Measurements from ENCODE around the gene ZFP1.
"Not testable (repeated sequence)": the region's sequence is repeated elsewhere in the genome, so short reads cannot be mapped to it uniquely, and the experiment has no call there.

The ZFP1 gene

DNA sequence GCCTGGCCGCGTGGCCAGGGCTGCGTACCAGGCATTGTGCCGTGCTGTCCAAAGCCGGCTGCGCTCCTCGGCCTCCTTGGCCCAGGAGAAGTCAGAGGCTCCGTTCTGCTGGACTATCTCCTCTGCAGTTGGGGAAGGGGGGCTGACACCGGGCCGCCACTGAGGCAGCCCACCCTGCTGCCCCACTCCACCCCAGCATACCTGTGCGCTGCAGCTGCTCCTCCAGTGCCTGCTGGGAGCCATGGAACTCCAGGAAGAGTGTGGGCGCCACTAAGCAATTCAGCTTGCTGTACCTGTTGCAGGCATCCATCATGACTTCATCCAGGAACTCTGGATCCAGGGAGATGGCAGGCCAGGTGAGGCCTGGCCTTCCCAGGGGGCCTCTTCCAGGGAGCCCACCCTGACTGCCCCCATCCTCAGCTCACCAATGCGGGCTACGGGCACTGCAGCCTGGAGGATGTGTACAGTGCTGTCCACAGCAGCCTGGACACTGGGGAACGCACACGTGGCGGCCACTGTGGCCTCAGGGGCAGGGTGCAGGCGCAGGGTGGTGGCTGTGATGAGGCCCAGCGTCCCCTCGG is 34.7 kb upstream of the ZFP1 start:
- DNase-seq, result no peak

DNA sequence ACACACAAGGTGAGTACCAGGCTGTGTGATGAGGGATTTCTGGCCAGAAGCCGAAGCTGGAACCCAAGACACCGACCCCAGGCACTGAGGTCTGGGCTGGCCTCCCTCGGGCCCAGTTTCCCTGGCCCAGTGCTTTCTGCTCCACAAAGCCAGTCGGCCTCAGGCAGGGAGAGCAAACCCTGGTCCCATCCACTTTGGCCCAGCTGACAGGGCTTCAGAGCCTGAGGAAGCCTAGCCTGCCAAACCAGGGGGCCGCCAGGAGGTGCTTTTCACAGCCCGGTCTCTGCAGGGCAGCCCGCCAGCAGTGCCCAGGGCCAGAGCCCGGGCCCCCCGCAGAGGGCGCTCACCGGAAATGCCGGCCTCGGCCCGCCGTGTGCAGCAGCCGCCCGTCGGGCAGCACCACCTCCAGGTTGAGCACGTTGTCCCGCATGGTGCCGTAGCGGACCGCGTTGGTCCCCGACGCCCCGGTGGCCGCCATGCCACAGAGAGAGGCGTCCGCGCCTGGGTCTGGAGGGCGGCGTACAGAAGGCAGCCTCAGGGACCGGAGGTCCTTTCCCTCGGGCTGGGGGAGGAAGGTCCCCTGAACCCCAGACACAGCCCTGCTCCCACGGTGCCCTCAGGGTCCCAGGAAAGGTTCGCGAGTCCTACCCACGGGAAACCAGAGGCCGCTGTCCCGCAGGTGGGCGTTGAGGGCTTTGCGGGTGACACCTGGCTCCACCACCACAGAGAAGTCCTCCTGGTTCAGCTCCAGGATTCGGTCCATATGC is 34.0 kb upstream of the ZFP1 start:
- DNase-seq, result no peak

DNA sequence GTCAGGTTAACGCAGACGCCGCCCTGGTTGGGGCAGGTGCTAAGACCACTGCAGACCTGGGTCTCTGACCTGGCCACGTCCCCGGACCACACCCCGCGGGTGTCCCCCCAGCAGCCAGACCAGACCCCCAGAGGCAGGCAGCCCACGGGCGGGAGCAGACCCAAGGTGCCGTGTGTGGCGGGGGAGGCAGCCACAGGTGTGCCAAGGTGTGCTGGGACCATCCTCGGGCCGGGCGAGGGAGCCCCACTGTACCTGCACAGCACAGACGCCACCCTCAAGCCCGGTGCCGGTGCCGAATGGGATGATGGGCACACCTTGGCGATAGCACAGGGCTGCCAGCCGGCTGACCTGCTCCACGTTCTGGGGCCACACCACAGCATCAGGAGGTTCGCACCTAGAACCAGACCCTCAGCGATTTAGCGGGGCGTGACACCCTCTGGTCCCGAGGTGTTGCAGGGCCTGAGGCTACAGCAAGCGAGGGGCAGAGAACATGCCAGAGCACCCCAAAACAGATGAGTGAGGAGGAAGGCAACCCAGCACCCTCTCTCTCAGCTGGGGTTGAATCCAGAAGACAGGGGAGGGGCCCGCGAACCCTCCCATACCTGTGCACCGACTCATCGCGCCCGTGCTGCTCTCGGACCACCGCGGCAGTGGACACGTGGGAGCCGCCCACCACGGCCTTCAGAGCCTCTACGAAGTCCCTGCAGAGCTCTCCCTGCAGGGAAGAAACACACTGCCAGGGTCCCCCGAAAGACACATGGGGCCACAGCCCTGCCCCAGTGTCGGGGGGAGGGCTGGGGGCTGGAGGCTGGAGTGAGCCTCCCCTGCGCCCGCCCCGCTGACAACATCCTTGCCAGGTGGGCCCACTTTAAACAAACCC is 33.1 kb upstream of the ZFP1 start:
- no peak for DNase-seq

DNA sequence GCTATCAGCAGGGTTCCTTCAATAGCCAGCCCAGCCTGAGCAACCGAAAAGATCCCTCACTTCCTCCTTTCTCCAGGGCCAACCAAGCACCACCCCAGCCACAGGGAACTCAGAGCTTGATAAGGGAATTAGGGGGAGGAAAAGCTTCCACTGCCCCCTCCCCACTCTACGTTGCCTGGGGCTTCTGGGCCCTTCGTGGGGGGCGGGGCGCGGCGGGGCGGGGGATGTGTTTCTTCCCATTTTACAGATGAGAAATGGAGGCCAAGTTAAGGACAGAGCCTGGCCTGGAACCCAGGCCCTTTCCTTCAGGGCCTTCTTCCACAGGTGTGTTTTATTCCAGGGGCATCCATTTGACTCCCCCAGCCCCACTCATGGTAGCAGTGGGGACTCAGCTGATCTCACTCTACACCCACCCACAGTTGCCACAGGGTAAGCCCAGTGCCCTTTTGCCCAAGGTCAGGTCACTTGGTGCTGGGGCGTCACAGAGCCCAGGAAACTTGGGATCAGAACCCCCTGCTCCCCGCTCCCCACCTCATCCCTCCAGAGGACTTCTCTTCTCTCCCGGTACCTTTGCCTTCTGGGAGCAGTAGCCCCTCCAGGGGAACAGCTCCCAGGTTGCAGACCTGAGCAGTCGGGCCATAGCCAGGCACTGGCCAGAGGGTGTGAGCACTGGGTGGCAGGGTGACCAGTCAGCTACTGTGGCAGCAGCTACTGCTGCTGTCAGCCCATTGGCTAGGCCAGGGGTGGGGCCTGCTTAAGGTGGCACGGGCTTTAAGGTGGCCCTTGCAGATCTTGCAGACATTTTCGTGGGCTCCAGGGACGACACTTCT is 32.0 kb upstream of the ZFP1 start, which contains the start of gene LDHD:
Gene LDHD (minus strand): TSS at position 700 of the 830 bp plus-strand sequence. CDS start 60 bp downstream, at position 640.
- no peak for DNase-seq

DNA sequence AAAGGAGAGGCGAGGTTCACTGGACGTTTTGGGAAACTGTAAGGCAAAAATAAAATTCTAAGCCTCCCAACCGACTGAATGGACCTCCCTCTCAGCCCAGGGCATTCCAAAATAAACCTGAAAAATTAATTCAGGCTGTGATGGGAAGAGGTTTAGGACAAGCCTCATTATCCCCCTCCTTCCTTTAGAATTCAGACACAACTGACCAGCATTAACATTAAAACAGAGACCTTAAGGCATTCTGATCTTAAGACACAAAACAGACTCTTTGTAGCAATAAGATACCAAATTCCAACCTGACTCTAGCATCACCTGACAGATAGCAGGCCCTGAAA is 31.4 kb upstream of the ZFP1 start:
- DNase-seq, result no peak

DNA sequence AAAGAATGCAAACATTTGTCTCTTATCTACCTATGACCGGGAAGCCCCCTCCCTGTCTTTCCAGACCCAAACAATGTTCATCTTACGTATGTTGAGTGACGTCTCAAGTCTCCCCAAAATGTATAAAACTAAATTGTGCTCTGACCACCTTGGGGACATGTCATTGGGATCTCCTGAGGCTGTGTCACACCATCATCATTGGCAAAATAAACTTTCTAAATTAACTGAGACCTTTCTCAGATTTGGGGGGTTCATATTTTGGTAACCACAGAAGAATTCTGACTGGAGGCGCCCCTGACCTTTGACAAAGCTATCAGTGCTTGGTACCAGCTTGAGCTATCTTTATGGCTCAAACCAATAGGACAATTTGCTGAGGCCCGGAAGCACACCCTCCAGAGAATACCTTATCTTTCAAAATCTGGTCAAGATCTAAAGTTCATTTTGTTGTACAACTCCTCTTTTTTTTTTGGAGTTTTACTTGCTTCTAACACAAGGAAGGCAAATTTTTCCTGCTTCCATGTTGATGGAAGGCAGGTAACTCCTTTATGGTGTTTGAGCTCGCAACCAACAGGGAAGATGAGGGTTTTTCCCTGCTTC is 29.3 kb upstream of the ZFP1 start:
- no peak for DNase-seq

DNA sequence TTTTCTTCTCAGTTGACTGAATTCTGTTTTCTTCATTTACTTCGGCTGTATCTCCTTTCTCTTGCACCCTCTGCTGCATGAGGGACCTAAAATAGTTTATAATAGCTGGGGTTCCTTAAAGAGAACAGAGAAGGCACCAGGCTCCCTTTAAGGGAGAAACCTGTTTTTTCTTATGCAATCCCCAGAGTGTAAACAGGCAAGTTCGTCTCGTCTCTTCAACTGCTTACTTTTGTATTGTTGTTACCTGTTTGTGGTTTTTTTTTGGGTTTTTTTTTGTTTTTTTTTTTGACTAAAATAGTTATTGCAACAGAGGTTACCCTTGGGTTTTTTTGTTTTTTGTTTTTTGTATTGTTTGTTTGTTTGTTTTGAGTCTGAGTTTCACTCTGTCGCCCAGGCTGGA is 28.1 kb upstream of the ZFP1 start:
- DNase-seq, result no peak

DNA sequence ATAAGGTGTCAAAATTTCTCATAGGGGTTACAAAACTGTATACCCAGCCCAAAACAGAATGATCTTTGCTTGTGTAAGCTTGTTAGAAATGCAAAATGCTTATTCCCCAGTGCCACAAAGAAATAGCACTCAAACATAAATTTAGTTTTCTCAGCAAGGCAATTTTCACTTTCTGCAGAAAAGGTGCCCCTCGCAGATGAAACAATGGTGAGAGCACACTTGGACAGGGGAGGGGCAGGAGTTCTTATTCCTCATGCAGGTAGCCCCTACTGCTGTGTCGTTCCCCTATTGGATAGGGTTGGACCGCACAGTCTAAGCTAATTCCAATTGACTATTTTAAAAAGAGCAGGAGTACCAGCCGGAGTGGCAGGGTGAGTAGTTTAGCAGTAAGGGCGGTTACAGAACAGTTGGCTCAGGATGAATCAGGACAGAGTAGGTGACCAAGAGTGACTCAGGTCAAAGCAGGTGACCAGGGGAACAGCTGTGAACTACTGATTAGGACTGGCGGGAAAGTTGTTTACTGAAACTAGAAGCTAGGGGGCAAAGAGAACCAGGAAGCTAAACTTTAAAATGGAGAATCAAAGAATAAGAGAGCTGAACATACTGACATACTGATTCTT is 26.3 kb upstream of the ZFP1 start:
- DNase-seq, result no peak

DNA sequence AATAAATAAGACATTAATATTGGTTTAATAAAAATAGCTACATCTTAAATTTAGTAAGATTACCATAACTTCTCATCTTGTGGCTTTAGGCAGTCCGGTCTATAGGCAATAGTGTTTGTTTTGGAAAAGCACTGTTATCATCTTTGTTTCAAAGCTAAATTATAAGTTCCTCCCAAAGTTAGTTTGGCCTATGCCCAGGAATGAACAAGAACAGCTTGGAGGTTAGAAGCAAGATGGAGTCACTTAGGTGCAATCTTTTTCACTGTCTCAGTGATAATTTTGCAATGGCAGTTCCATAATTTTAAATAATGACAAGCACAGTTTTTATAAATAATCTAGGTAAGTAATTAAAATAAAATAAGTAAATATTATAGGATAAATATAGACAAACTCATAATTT is 25.7 kb upstream of the ZFP1 start:
- DNase-seq, result no peak

DNA sequence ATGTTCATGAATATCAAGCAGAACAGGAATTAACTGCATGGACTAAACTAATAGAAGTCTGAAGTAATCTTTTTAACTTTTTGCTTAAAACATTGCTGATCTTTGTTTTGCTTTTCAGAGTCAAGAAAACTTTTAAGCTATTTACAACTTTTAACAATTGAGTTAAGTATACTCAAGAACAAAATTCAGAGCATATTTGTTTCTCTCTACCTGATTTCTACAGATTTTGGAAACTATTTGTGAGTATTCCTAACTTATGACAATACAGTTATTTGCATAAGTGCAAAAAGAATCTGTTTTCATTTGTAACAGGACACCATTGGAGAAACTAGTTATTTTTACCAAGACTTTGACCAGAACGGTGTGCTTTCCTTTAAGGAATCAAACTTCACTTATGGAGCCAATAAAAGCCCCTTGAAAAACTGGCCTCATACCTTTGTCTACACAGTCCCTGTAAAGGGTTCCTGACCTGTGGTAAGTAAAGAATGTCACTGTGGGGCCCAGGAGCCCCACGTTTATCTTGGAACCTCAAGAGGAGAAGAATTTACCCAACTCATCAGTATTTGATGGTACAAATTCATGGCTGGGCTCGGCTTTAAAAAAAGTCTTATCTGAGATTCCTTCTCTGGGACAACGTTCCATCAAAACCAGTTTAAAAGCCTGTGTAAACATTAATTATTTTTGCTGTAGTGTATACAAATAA is 20.5 kb upstream of the ZFP1 start:
- DNase-seq, result no peak

DNA sequence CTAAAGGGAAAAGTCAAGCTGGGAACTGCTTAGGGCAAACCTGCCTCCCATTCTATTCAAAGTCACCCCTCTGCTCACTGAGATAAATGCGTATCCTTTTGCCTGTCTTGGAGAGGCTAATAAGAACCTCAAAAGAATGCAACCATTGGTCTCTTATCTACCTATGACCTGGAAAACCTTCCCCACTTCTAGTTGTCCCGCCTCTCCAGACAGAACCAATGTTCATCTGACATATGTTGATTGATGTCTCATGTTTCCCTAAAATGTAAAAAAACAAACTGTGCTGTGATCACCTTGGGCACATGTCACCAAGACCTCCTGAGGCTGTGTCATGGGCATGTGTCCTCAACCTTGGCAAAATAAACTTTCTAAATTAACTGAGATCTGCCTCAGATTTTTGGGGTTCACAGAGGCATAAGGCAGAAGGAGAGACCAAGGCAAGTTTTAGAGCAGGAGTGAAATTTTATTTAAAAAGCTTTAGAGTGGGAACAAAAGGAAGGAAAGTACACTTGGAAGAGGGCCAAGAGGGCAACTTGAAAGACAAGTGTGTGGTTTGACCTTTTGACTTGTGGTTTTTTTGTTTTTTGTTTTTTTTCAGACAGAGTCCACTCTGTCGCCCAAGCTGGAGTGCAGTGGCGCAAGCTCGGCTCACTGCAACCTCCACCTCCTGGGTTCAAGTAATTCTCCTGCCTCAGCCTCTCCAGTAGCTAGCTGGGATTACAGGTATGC is 18.7 kb upstream of the ZFP1 start:
- DNase-seq, result not testable (repeated sequence)

DNA sequence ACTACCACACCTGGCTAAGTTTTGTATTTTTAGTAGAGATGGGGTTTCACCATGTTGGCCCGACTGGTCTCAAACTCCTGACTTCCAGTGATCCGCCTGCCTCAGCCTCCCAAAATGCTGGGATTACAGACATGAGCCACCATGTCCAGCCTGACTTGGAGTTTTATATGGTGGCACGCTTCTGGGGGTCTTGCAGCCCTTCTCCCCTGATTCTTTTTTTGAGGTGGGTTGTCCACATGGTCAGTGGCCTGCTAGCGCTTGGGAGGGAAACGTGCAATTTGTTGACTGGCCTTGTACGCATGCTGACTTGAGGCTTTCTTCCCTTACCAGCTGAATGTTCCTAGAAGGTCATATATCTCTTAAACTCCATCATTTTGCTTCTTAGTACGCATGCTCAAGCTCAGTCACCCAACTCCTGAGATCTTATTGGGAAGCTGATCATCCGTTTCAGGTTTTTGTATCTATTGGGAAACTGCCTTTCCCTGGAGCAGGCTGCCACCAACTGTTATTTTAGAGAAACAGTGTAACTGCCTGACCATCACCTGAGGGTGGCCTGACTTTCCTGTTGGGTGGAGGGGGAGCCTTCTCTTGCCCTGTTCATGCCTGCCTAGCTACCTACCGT is 18.1 kb upstream of the ZFP1 start:
- no peak for DNase-seq

DNA sequence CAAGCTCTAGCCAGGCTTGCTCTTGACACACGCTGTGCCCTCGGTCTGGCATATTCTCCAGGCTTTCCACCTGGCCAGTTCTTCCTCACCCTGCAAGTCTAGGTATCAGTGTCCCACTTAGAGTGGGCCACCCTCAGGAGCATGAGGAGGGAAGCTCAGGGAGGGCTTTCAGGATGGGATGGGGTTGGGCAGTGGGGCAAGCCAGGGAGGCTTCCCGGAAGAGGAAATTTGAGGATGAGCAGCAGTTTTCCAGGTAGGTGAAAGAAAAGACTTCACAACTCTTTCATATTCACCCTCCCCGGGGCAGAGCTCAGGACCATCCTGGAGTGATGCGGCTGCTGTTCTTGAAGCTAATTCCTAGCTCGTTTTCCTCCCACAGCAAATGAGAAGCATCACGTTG is 17.2 kb upstream of the ZFP1 start:
- DNase-seq, result no peak

DNA sequence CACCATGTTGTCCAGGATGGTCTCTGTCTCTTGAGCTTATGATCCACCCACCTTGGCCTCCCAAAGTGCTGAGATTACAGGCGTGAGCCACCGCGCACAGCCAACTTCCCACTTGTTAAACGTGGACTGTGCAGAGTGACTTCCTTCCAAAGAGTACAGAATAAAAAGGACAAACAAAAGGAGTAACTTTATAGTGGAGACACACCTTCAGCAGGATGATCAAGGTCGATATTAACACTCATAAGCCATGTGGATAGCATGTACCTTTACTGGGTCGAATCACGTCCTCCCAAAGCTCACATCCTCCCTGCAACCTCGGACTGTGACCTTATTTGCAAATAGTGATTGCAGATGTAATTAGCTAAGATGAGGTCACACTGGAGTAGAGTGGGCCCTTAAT is 10.1 kb upstream of the ZFP1 start:
- no peak for DNase-seq

DNA sequence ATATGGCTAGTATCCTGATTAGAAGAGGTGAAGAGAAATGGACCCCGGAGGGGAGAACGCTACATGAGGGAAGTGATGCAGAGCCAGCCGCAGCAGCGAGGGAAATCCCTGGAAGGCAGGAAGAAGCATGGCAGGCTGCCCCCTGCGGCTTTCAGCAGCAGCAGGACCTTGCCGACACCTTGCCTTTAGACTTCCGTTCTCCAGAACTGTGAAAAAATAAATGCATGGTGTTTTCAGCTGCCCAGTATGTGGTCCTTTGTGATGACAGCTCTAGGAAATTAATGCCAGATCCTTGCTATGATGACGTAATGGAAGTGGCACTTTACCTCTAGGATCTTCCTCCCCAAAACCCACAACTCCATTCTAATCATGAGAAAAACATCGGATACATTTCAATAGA is 9.7 kb upstream of the ZFP1 start:
- no peak for DNase-seq

DNA sequence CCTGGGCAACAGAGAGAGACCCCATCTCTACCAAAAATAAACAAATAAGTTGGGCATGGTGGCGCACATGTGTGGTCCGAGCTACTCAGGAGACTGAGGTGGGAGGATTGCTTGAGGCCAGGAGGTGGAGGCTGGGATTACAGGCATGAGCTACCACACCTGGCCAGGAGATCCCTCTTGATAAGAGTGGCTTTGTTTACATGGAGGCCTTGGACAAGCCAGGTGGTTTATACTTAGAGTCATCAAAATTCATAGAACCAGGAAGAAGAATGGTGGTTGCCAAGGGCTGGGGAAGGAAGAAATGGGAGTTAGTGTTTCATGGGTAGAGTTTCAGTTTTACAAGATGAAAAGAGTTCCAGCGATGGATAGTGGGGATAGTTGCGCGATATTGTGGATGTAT is 8.8 kb upstream of the ZFP1 start:
- DNase-seq, result no peak

DNA sequence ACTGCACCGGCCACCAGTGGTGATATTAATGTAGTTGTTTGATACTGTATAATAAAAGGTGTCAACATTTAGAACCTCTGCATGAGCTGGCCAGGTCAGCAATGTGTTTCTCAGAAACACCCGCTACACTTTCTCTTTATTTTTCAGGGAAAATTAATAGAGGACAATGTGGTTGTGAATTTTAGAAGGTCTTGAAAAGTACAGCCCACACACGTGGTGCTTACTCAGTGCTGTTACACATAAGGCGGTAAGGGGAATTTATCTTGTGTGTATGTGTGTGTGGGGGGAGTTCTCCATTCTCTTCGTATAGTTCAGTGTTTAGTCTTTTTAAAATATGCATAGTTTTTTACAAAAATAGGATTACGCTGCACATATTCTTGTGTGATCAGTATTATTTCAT is 4.4 kb upstream of the ZFP1 start:
- no peak for DNase-seq

DNA sequence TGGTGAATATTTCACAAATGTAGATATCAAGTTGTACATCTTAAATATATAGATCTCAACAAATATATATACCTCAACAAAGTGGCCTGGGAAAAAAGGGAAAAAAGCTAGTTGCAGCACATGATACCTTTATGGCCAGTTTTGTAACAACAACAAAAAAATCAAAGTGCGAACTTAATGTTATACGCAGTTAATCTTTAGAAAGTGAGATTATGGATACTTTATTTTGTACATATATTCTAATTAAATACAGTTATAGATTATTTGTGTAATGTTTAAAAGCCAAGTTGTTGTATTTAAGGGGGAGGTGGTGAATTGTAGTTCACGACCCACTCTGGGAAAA is 385 bp upstream of the ZFP1 start:
- no peak for DNase-seq

DNA sequence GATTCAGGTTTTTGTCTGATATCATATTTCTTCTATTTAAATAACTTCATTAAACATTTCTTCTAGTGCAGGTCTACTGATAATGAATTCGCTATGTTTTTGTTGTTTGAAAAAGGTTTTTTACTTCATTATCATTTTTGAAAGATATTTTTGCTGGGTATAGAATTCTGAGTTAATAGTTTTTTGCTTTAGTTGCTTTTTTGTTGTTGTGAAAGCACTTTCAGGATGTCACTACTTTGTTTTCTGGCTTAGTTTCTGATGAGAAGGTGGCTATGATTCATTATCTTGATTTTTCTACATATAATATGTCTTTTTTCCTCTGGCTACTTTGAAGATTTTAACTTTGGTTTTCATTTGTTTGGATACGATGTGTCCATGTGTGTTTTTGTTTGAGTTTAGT is 3.5 kb downstream of the ZFP1 start:
- no peak for DNase-seq

DNA sequence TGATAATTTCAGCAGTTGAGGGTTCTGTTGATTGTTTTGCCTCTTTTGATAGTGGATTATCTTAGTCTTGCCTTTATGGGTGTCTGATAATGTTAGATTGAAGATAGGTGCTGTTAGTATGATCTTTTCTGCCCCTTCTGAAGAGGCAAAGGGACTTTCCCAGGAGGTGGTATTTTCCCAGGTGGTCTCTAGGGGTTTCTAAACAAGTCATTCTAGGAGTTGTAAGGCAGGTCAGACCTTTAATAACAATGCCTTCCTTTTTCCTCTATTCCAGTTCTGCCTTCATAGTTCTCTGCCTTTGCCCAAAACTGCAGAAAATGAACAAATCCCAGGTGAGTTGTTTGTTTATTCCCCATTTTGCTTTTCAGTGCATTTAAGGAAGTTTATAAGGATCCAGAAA is 4.3 kb downstream of the ZFP1 start:
- no peak for DNase-seq

DNA sequence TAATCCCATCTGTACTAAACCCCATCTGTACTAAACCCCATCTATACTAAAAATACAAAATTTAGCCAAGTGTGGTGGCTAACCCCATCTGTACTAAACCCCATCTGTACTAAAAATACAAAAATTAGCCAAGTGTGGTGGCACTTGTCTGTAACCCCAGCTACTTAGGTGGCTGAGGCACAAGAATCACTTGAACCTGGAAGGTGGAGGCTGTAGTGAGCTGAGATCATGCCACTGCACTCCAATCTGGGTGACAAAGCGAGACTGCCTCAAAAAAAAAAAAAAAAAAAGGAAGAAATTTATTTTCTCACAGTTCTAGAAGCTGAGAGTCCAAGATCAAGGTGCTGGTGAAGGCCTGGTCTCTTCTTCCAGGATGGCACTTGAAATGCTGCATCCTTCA is 12.1 kb downstream of the ZFP1 start:
- DNase-seq, result no peak

All from activated CD4-positive, alpha-beta T cell treated with anti-CD3 and anti-CD28 coated beads, Interleukin-2, amount 50 U/mL, for 16 hours (primary cell).